HG02970 (cell line): ENCODE measurements around the gene TMEM11.

Source experiments
- ATAC-seq: cut with Tn5 transposase; IDR thresholded peaks from one replicate; pipeline ENCODE4 v1.9.1; 2021; ENCODE audit warnings: mild to moderate bottlenecking, moderate library complexity, moderate number of reproducible peaks; ENCODE audit not compliant: unreplicated experiment, low FRiP score

The TMEM11 gene

GRCh38 chr17:21214015-21214776 lies at the start of gene TMEM11:
TSS of gene TMEM11 (minus strand) at chr17:21214161. CDS start at chr17:21214152, 9 bp downstream.
- peak; percentile 89 for ATAC-seq

DNA sequence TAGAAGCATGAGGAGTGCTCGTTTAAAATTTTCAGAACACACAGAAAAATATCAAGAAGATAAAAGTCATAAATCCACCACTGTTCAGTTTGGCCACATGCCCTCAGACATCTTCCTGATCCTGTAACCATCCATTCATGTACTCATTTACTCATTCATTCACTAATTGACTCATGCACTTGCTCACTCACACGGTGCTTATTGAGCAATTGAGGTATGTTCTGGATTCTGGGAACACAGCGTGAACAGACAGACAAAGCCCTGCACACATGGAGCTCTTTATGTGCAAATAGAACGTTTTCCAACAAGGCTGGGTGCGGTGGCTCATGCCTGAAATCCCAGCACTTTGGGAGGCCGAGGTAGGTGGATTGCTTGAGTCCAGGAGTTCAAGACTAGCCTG lies 49.4 kb upstream of the TMEM11 start:
- ATAC-seq, result no peak

DNA sequence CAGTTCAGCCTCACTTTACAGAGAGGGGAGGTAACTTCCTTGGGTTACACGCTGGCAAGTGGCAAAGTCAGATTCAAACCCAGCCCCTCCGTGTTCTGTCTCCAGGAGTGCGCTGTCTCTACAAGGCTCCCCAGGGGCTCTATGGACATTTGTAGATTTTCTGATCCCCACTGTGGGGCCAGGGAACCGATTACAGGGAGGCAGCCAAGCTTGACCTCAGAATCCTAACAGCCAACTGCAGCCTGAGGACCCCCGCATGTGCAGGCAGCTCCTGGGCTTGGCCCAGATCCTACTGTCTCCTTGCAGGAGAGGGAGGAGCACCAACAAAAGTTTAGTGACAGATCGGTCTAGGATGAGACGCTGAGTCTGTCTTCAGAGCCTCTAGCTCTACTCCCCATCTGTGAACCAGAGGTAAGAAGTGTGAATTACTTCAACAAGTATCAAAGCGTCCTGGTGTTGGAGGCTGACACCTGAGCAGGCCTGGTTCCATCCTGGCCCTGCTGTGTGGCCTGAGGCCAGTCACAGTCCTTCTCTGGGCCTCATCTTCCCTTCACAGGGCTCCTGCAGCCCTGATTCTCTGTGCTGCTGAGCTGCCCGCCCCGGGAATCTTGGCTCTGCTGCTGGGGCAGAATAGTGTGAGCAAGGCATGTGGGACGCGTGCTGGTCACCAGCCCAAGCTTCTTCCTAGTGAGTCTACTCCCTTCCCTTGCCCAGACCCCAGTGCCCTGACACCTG lies 48.5 kb upstream of the TMEM11 start:
- ATAC-seq, result no peak

GRCh38 chr17:21258593-21258992 lies 44.6 kb upstream of the TMEM11 start:
- ATAC-seq, result no peak

GRCh38 chr17:21253646-21254441 lies 39.9 kb upstream of the TMEM11 start:
- ATAC-seq, result no peak

GRCh38 chr17:21252796-21253645 lies 39.1 kb upstream of the TMEM11 start, which contains the start of gene NATD1:
TSS of gene NATD1 (minus strand) at chr17:21253410. CDS start at chr17:21253264, 146 bp downstream.
- peak; percentile 57 for ATAC-seq

GRCh38 chr17:21252289-21252795 lies 38.4 kb upstream of the TMEM11 start:
- ATAC-seq, result no peak

DNA sequence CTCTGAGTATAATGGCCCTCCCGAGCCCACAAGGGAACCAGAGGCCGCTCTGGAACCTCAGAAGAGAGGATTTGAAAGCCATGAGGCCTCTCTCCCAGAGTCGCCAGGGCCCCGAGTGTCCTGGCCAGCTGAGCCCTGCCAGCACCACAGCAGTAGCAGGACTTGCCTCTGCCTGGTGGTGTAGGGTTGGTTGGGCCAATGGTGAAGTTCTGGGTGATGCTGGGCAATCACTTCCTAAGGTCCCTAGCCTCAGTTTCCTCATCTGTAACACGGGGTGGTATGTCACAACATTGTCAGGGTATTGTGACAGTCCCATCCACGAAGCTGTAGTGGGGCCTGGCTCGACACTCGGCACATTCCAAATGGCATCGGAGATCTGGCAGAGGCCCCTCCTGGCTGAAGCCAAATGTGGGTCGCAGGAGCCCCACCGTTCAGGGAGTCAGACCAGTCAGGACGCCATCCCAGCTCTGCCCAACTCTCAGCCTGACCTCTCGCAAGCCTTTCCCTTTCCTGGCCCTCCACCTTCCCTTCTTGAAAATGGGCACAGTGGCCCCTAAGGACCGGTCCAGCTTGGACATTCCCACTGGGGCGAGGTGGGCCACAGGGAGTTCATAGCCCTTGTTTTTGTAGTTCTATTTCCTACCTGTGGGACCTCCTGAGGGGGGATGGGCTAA lies 37.5 kb upstream of the TMEM11 start:
- ATAC-seq, result no peak

DNA sequence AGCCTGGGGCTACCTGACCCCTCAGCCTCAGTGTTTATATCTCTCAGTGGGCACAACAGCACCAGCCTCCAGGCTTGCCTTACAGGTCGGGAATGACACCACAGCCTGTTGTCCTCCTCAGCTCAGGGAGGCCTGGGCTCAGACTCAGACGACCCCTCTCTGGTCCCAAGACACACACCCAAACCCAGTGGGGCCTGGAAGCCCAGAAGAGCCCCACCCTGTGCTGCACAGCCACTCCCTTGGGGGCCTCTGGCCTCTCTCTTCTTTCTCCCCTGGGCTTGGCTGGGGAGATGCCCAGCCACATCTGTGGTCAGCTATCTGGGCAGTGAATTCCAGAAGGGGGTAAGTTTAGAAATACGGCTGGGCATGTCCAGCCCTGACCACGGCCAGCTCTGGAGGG lies 36.9 kb upstream of the TMEM11 start:
- no peak for ATAC-seq

DNA sequence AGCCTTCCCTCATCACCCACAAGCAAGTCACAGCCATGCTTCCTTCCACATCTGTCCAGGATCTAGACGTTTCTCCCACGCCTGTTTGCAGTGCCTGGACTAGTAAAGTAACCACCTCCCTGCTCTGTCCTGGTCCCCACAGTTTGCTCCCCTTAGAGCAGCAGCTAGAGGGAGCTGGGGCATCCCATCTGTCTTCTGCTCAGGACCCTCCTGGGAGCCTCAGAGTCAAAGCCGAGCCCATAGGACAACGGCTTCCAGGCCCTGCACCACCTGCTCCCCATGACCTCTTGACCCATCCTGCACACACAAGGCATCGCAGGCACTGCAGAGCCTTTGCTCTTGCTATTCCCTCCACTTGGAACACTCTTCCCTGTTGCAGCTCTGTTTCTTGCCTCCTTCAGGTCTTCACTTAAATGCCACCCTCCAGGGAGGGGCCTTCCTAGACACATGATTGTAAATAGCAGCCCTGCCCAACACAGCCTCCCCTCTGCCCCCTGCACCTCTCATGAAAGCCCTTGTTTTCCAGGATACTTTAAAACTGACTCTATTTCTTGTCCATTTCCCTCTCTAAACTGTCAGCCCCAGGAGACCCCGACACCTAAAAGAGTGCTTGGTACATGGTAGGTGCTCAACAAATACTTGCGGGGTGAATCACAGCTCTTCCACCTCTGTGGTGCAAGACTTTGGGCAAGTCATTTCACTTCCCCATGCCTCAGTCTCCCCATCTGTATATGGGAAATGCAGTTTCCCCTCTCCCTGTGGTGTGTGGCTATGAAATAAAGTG lies 36.2 kb upstream of the TMEM11 start:
- no peak for ATAC-seq

DNA sequence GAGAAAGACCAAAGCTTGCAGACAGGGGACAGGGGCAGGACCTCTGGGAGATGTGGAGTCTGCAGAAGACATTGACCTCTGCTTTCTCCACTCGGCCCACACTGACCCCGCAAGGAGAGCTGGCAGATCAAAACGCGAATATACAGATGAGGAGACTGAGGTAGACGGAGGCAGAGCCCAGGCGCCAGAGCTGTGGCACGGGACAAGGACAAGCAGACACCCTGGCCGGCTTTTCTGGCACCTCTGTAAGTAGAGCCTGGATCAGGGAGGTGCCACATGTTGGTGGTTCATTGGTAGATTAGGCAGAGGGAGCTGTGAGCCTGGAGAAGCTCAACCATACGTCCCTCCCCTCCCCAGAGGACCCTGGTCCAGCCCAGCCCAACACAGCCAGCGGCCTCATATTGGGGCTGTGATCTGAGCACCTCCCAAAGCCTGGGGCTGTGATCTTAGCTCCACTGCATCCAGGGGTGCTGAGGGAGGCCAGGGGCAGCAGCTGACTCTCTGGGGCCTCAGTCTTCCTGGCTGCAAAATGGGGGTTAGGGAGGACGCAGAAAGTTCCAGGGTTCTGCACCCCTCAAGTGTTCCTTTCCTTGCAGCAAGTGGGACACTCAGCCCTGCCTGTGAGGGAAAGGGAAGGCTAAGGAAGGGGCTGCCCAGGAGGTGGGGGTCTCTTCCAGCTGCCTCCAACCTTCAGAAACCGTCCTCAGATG lies 35.3 kb upstream of the TMEM11 start:
- no peak for ATAC-seq

DNA sequence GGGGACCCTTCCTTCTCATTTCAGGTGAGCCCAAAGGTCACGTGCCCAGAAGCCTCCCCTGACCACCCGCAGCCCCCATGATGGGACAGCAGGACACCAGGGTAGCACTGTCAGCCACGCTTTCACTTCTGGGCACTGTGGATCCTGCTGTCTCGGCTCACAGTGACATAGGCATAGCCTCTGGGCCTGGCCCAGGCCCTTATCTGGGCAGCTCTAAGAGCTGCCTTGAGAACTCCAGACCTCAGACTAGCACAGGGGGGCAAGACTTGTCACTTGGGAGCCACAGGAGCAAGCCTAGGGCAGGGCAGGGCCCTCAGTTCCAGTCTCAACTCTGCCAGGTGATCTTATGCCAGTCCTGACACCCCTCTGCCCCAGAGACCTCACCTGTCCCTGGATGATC lies 34.5 kb upstream of the TMEM11 start:
- no peak for ATAC-seq

DNA sequence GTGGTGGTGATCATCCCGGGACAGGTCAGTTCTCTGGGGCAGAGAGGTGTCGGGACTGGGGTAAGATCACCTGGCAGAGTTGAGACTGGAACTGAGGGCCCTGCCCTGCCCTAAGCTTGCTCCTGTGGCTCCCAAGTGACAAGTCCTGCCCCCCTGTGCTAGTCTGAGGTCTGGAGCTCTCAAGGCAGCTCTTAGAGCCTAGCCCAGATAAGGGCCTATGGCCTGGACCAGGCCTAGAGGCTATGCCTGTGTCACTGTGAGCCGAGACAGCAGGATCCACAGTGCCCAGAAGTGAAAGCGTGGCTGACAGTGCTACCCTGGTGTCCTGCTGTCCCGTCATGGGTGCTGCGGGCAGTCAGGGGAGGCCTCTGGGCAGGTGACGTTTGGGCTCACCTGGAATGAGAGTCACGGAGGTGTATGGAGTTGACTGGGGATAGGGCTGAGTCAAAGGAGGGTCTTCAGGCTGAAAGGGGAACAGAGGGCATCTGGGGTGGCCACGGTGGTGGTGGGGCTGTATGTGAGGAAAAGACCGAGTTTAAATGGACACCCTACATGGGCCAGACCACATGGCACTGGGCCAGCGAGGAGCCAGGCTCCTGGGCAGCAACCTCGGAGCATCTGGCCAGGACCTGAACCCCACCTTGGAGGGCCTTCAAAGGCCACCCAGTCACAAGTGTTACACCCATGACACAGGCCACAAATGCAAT lies 33.7 kb upstream of the TMEM11 start:
- no peak for ATAC-seq

DNA sequence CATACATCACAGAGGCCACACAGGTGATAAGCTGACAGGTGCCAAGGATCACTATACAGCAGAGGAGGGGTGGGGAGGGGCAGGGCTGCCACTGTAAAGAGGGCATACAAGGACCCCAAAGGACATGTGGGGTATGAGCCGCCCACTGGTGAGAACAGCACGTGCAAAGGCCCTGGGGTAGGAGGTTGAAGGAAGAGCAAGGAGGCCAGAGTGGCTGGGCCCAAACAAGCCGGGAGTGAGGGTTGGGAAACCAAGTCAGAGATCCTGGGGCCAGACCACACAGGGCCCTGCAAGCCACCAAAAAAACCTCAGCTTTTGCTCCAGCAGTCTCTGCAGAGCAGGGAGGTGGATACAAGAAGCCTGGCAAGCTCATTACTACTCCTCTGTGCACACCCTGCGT lies 32.7 kb upstream of the TMEM11 start:
- ATAC-seq, result no peak

GRCh38 chr17:21245639-21246084 lies 31.7 kb upstream of the TMEM11 start:
- ATAC-seq, result no peak

GRCh38 chr17:21243516-21244303 lies 29.7 kb upstream of the TMEM11 start:
- no peak for ATAC-seq
